HG02610 (cell line): ENCODE results near the gene TTC24.
"Not testable (repeated sequence)": the region's sequence is repeated elsewhere in the genome, so short reads cannot be mapped to it uniquely, and the experiment has no call there.

ENCODE experiments used
- ATAC-seq: cut with Tn5 transposase; IDR thresholded peaks from one replicate; pipeline ENCODE4 v1.9.1; 2021; ENCODE audit warnings: mild to moderate bottlenecking, moderate library complexity; ENCODE audit not compliant: unreplicated experiment

Gene TTC24

DNA sequence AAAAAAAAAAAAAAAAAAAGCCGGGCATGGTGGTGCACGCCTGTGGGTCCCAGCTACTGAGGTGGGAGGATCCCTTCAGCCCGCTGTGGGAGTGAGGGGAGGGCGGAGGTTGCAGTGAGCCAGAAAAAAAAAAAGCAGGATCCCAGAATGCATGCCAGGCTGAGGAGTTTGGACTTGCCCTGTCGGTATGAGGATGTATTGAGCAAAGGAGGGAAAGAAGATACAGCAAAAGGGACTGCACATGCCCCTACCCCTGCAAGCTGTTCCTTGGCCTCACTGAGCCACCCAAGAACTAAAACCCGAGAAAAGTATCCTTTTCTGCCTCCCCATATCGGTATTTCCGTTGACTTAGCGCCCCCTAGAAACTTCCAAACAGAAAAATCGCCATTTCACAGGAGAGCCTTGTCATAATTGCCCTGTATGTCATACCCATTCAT lies 23.1 kb downstream of the TTC24 start:
- ATAC-seq: no peak

GRCh38 chr1:156607344-156607743 lies 27.8 kb downstream of the TTC24 start:
- not testable (repeated sequence) for ATAC-seq

DNA sequence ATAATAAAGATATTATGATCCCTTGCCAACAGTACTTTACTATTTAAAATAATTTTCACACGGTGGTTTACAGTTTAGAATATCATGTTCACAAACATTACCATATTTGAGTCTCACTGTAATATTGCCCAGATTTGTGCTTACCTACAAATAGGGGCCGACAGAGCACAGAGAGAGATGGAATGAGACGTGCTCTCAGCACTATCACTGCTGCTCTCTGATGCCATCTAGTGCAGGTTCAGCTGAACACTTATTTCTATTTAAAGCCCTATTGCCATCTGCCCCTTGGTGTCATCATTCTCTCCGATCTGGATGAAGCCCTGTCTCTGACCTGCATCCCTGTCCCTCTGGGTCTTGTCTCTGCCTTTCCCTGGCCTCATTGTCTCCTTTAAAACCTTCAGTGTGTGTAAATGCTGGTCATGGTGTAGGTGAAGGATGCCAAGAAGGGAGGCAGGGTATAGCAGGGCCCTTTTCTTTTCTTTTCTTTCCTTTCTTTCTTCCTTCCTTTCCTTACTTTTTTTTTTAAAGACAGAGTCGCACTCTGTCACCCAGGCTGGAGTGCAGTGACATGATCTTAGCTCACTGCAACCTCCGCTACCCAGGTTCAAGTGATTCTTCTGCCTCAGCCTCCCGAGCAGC lies 28.6 kb downstream of the TTC24 start:
- ATAC-seq: peak; percentile 75

- ATAC-seq: peak; percentile 40
Observed at GRCh38 chr1:156608981-156609380, 29.5 kb downstream of the TTC24 start.

GRCh38 chr1:156610072-156610471 lies 30.5 kb downstream of the TTC24 start:
- not testable (repeated sequence) for ATAC-seq

DNA sequence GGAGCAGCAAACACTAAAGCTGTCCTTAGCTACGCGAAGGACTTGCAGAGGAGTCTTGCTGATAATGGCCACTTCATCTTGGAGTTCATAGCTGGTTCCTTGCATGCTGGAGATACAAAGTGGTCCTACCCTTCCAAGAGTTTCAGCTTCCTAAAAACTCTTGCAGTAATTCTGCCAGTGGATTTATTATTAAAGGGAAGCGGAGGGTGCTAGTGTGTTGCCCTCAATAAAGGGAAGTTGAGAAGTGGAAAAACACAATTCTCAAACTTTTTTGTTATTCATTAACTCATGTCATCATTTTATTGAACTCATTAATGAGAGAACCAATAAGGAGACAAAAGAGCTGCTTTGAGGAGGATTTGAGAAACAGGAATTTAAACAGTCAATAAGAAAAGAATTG lies 33.1 kb downstream of the TTC24 start:
- no peak for ATAC-seq

GRCh38 chr1:156615946-156616345 lies 36.4 kb downstream of the TTC24 start:
- ATAC-seq: no peak

DNA sequence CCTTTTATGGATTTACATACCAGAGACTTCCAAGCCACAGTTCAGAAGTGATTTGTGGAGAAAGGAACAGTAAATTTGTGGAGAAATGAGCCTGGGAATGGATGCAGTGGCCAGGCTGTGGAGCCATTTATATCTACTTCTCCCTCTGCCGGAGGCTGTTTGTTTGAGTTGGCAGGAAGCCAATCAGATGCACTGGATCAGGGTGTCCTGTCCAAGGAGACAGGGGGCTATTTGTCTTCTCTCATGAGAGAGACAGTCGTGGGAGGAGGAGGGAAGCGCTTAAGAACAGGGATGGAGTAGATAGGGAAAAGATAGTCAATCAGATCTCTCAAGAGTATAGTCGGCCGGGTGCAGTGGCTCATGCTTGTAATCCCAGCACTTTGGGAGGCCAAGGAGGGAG lies 36.9 kb downstream of the TTC24 start:
- no peak for ATAC-seq

DNA sequence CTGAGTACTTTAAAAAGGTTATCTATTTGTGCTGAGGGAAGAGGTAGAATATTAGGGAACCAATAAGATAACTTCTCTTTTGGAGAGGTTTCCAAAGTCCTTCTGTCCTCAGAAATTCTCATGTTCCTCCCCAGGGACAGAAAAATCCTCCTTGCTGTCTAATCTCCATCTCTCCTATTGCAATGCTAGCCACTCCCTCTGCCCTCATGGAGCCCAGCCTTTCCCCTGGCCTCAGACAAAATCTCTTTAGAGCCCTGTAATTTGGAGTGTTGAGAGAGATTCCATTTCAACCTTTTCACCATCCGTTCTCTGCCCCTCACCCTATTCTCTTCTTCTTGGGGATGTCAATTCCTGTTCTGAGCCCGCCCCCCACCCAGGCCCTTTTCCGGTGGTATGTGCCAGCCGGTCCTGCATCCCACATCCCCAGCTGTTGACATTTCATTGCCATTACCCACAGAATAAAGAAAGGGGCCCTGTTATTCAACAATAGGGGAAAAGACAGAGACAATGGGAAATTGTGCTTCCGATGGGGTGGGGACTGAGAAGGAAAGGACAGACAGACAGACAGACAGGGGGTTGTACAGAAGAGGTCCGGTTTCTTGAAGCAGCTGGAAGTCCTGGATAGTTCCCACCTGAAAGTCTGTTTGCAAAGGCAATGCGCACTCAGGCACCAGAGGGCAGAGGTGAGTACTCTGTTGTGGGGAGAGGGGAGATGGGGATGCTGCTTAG lies 39.5 kb downstream of the TTC24 start, which contains the start of gene HAPLN2:
TSS of gene HAPLN2 (plus strand) at position 563 of the 729 bp plus-strand sequence. CDS start 4,076 bp downstream, outside the sequence.
- no peak for ATAC-seq

DNA sequence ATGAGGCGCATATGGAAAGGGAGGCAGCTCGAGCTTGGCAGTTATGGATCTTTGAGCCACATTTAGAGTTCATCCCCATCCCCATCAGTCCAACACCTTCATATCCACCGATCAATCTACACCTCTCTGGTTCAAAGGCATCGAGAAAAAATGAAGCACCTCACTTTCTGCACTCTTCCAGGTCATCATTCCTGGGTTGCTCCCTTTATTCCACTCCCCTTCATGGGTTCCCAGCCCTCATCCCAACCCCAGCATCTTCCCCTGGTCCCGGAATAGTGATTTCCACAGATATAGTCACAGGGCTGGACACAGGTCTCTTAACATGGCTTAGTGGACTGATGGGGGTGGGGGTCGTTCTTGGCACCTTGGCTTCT lies 40.0 kb downstream of the TTC24 start:
- no peak for ATAC-seq

GRCh38 chr1:156622581-156623297 lies 43.2 kb downstream of the TTC24 start:
- no peak for ATAC-seq

- no peak for ATAC-seq
Observed at GRCh38 chr1:156623946-156624813, 44.7 kb downstream of the TTC24 start.

GRCh38 chr1:156624814-156625435 lies 45.4 kb downstream of the TTC24 start:
- no peak for ATAC-seq

GRCh38 chr1:156625436-156626078 lies 46.0 kb downstream of the TTC24 start:
- ATAC-seq: no peak

DNA sequence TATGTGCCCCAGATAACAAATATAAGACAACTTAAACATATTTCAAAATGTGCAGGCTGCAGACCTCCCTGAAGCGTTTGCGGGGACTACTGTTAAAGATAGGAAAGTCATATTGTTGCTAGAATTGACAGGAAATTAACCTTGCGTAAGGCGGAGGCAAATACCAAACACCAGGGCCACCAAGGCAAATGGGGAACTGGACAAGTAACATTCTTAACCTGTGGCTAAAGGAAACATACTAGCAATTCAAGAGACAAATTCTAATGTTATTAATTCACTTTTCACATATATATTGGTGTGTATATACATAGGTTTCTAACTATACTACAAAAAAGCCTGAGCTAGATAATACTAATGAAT lies 46.5 kb downstream of the TTC24 start:
- no peak for ATAC-seq

DNA sequence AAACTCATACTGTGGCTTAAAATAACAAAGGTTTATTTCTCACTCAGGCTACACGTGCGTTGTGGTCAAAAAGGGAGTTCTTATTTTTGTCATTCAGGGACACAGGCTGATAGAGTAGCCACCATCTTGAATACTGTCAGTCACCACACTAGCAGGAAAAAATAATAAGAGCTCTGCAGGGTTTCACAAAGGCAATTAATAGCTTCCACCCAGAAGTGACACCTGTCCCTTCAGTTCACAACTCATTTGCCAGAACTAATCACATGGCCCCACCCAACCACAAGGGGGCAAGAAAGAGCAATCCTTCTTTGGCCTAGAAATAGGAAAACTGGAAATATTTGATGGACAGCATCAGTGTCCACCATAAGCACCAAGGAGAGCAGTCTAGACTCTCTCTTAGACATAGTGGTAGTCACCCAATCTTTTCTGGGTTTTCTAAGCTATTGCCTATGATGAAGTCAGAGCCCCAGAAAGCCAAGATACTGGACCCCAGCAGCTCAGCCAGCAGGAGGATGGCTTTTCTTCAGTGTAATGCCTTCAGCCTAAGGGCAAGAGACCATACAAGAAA lies 47.9 kb downstream of the TTC24 start:
- ATAC-seq: no peak

GRCh38 chr1:156629823-156630449 lies 50.4 kb downstream of the TTC24 start:
- ATAC-seq: no peak

- ATAC-seq: not testable (repeated sequence)
Observed at GRCh38 chr1:156631152-156631551, 51.6 kb downstream of the TTC24 start.

DNA sequence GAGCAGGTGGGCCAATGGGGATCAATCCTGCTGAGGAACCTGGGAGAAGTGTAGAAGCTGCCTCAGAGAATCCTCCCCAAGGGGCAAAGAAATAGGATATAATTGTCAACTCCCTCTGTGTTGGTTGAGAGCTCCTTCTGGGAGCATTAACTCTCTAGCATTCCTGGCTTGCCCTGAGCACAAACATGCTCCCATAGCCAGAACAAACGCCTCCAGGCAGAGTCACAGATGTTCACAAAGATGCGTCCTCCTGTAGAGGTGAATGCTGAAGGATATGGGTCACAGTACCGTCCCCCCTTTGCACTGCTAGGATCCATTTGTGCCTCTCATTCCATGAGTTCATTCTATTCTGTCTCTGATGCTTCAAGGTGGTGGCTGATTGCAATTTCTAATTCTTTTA lies 52.8 kb downstream of the TTC24 start:
- no peak for ATAC-seq
